Fibroblast of lung (primary cell): ENCODE data around the gene PSMC5.

Source experiments
- CTCF ChIP-seq, 2 donors: IDR thresholded peaks in 1 of 2; conservative IDR thresholded peaks in 1 of 2; 1 replicate in 1 of 2; 2 replicates in 1 of 2; pipeline ENCODE4 v1.5.1; 2011 to 2012; ENCODE audit warnings: low read length in 2 of 2, control low read depth in 1 of 2, inconsistent platforms in 1 of 2, low read depth in 1 of 2, mild to moderate bottlenecking in 1 of 2
- EZH2 ChIP-seq: IDR thresholded peaks from 2 replicates; pipeline ENCODE4 v1.5.1; 2012; ENCODE audit warnings: low read length, control low read depth, mild to moderate bottlenecking; ENCODE audit errors: missing control alignments

- TF ChIP-seq CTCF (conservative IDR thresholded peaks at IDR 0.05 in 1 of 2, IDR thresholded peaks at IDR 0.05 in 1 of 2; ENCODE audit: low read depth in 1 of 2, low read length in 2 of 2), result no peak
- TF ChIP-seq EZH2, result no peak
Observed at GRCh38 chr17:63832455-63832854, 5.2 kb downstream of the PSMC5 start.
